ENCODE data around the gene BHLHE40. TPM values are rescaled to one million over a fixed set of nuclear protein-coding genes. Genes with fewer than 3 reads are reported as not detected.

Gene BHLHE40
- total RNA-seq, 1 donor from 2014 or later: 347 TPM

DNA sequence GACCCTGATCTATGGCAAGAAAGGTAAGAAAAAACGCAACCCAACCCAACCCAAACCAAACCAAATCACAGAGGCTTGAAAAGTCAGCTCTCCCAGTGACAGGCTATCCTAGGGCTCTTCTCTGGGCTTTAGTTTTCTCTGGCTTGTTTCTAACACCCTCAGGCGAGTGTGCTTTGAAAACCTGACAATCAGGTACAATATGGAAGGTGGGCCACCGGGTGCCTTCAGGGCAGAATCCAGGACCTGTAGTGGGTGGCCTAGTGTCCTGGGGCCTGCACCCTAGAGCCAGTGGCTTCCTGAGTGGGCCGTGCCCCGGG lies 46.8 kb downstream of the BHLHE40 start:
- Histone ChIP-seq H3K36me3 (no peaks in the 10 kb centered on the region), H3K4me1 (peaks cover 21% of the 10 kb centered on the region), H3K9me3 (no peaks in the 10 kb centered on the region), H3K27ac (peak overlapping the region; percentile 78), H3K4me3 (peak overlapping the region; percentile 45 to 52), H3K27me3 (no peaks in the 10 kb centered on the region)
- intact Hi-C loops (cut with DNase I): loop anchor here (2.0 to 5.0 kb wide), 2 partner anchors 47 to 304 kb away; partner anchors contain the start of gene BHLHE40
- no peak for TF ChIP-seq CTCF (IDR thresholded peaks at IDR 0.05)
- DNase-seq (ENCODE audit: extremely low spot score in 2 of 2): no peak

- no peaks in the 10 kb centered on the region for H3K9me3 ChIP-seq
- H3K27ac ChIP-seq: no peak overlapping the region
- H3K27me3 ChIP-seq: no peaks in the 10 kb centered on the region
- no peak for DNase-seq (ENCODE audit: extremely low spot score in 2 of 2)
- intact Hi-C loops (cut with DNase I): loop anchor here (5.0 kb wide), 1 partner anchor 307 kb away; no protein-coding TSS in a partner anchor
- H3K4me3 ChIP-seq: no peak overlapping the region
- TF ChIP-seq POLR2A (IDR thresholded peaks at IDR 0.05) (no peak), CTCF (IDR thresholded peaks at IDR 0.05) (no peak), POLR2AphosphoS5 (IDR thresholded peaks at IDR 0.05; ENCODE audit: insufficient read depth in 1 of 2, low read depth in 1 of 2) (no peak)
- peaks cover 11% of the 10 kb centered on the region for H3K4me1 ChIP-seq
- no peaks in the 10 kb centered on the region for H3K36me3 ChIP-seq
These were observed 50.5 kb downstream of the BHLHE40 start for GRCh38 chr3:5029715-5030114.

- Histone ChIP-seq H3K27me3 (no peaks in the 10 kb centered on the region), H3K9me3 (no peaks in the 10 kb centered on the region), H3K4me1 (peaks cover 11% of the 10 kb centered on the region), H3K36me3 (no peaks in the 10 kb centered on the region), H3K4me3 (no peak overlapping the region), H3K27ac (no peak overlapping the region)
- no peak for DNase-seq (ENCODE audit: extremely low spot score in 2 of 2)
- intact Hi-C loops (cut with DNase I): no loop called here
- no peak for TF ChIP-seq POLR2AphosphoS5 (IDR thresholded peaks at IDR 0.05; ENCODE audit: insufficient read depth in 1 of 2, low read depth in 1 of 2)
- TF ChIP-seq CTCF (IDR thresholded peaks at IDR 0.05): no peak
- TF ChIP-seq POLR2A (IDR thresholded peaks at IDR 0.05): no peak
These were observed 50.9 kb downstream of the BHLHE40 start for GRCh38 chr3:5030152-5030551.

DNA sequence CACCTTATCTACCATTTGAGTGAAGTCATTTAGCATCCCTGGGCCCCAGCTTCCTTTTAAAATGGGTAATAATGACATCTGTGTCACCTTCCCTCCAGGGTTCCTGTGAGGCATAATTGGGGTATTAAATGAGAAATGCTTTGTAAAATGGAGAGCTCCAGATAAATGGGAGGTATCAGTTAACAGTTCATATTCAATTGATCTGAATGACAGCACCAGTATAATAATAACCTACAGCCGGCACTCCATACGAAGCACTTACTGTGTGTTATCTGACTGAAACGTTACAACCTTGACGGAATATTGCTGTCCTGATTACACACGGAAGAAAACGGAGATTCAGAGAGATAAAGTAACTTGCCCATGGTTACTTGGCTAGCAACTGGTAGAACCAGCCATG lies 53.6 kb downstream of the BHLHE40 start:
- Histone ChIP-seq H3K36me3 (no peaks in the 10 kb centered on the region), H3K4me1 (no peaks in the 10 kb centered on the region), H3K27me3 (no peaks in the 10 kb centered on the region), H3K4me3 (no peak overlapping the region), H3K9me3 (no peaks in the 10 kb centered on the region), H3K27ac (no peak overlapping the region)
- no peak for DNase-seq (ENCODE audit: extremely low spot score in 2 of 2)
- TF ChIP-seq CTCF (IDR thresholded peaks at IDR 0.05) (no peak), POLR2AphosphoS5 (IDR thresholded peaks at IDR 0.05; ENCODE audit: insufficient read depth in 1 of 2, low read depth in 1 of 2) (no peak), POLR2A (IDR thresholded peaks at IDR 0.05) (no peak)
- intact Hi-C loops (cut with DNase I): no loop called here

Other genes with a start within 250 kb of the BHLHE40 start
- gene ARL8B, start 142.9 kb downstream of the BHLHE40 start, total RNA-seq: 44.4 TPM
- 30.9 TPM for gene EDEM1, start 208.3 kb downstream of the BHLHE40 start, total RNA-seq